ENCODE measurements around the gene STRN4.
A peak's percentile ranks its signal among the peaks of the same experiment; 100 is the strongest.

The STRN4 gene, protein sequence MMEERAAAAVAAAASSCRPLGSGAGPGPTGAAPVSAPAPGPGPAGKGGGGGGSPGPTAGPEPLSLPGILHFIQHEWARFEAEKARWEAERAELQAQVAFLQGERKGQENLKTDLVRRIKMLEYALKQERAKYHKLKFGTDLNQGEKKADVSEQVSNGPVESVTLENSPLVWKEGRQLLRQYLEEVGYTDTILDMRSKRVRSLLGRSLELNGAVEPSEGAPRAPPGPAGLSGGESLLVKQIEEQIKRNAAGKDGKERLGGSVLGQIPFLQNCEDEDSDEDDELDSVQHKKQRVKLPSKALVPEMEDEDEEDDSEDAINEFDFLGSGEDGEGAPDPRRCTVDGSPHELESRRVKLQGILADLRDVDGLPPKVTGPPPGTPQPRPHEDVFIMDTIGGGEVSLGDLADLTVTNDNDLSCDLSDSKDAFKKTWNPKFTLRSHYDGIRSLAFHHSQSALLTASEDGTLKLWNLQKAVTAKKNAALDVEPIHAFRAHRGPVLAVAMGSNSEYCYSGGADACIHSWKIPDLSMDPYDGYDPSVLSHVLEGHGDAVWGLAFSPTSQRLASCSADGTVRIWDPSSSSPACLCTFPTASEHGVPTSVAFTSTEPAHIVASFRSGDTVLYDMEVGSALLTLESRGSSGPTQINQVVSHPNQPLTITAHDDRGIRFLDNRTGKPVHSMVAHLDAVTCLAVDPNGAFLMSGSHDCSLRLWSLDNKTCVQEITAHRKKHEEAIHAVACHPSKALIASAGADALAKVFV

GRCh38 chr19:46746281-46747057 is at the start of gene STRN4:
Gene STRN4, minus strand, starts transcription at chr19:46746450. Its CDS starts 20 bp downstream, at chr19:46746430.
- DNase-seq (ENCODE audit: low read depth, low spot score), result no peak
- no peaks in the 10 kb centered on the region for H3K9me3 ChIP-seq (ENCODE audit: insufficient read depth, low read length)
- H3K4me3 ChIP-seq (ENCODE audit: insufficient read length, low read depth), result peak within 1 kb of the TSS; percentile 81
- TF ChIP-seq YY1 (IDR thresholded peaks at IDR 0.05; ENCODE audit: insufficient read depth, insufficient read length), result no peak
- TF ChIP-seq SUZ12 (IDR thresholded peaks at IDR 0.05; ENCODE audit: extremely low read depth, insufficient read depth, insufficient read length), result no peak
- TF ChIP-seq ZNF274 (IDR thresholded peaks at IDR 0.05; ENCODE audit: low read depth, low read length), result no peak
- no peaks in the 10 kb centered on the region for H3K27me3 ChIP-seq (ENCODE audit: insufficient read depth, insufficient read length)
- peak within 1 kb of the TSS; percentile 87 for H3K9ac ChIP-seq (ENCODE audit: insufficient read length, low read depth)
- peaks cover 41% of the 10 kb centered on the region for H3K36me3 ChIP-seq (ENCODE audit: insufficient read depth, insufficient read length, low read length)
- peaks cover 6% of the 10 kb centered on the region for H3K4me1 ChIP-seq (ENCODE audit: insufficient read depth, insufficient read length)

GRCh38 chr19:46791944-46792343 is 45.7 kb upstream of the STRN4 start:
- H3K9me3 ChIP-seq (ENCODE audit: insufficient read depth, low read length), result no peaks in the 10 kb centered on the region
- no peaks in the 10 kb centered on the region for H3K4me1 ChIP-seq (ENCODE audit: insufficient read depth, insufficient read length)
- no peak overlapping the region for H3K9ac ChIP-seq (ENCODE audit: insufficient read length, low read depth)
- H3K4me3 ChIP-seq (ENCODE audit: insufficient read length, low read depth), result no peak overlapping the region
- no peaks in the 10 kb centered on the region for H3K36me3 ChIP-seq (ENCODE audit: insufficient read depth, insufficient read length, low read length)
- DNase-seq (ENCODE audit: low read depth, low spot score), result no peak
- no peaks in the 10 kb centered on the region for H3K27me3 ChIP-seq (ENCODE audit: insufficient read depth, insufficient read length)
- TF ChIP-seq ZNF274 (IDR thresholded peaks at IDR 0.05; ENCODE audit: low read depth, low read length) (no peak), YY1 (IDR thresholded peaks at IDR 0.05; ENCODE audit: insufficient read depth, insufficient read length) (no peak), SUZ12 (IDR thresholded peaks at IDR 0.05; ENCODE audit: extremely low read depth, insufficient read depth, insufficient read length) (no peak)

- Histone ChIP-seq H3K36me3 (ENCODE audit: insufficient read depth, insufficient read length, low read length) (peaks cover 18% of the 10 kb centered on the region), H3K27me3 (ENCODE audit: insufficient read depth, insufficient read length) (no peaks in the 10 kb centered on the region), H3K9me3 (ENCODE audit: insufficient read depth, low read length) (no peaks in the 10 kb centered on the region), H3K9ac (ENCODE audit: insufficient read length, low read depth) (no peak overlapping the region), H3K4me3 (ENCODE audit: insufficient read length, low read depth) (no peak overlapping the region), H3K4me1 (ENCODE audit: insufficient read depth, insufficient read length) (peaks cover 9% of the 10 kb centered on the region)
- DNase-seq (ENCODE audit: low read depth, low spot score), result no peak
- no peak for TF ChIP-seq ZNF274 (IDR thresholded peaks at IDR 0.05; ENCODE audit: low read depth, low read length)
- TF ChIP-seq SUZ12 (IDR thresholded peaks at IDR 0.05; ENCODE audit: extremely low read depth, insufficient read depth, insufficient read length), result no peak
- TF ChIP-seq YY1 (IDR thresholded peaks at IDR 0.05; ENCODE audit: insufficient read depth, insufficient read length), result no peak
These were observed 43.1 kb upstream of the STRN4 start for GRCh38 chr19:46789371-46789770.

DNA sequence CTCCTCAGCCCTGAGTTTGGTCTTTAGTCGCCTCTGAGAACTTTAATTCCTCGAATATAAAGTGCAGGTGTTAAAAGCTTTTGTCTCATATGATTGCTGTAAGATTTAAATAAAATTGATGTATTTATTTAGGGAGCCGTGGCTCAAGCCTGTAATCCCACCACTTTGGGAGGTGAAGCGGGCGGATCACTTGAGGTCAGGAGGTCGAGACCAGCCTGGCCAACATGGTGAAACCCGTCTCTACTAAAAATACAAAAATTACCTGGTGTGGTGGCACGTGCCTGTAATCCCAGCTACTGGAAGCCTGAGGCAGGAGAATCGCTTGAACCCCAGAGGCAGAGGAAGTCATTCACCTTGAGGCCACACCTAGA is 42.7 kb upstream of the STRN4 start:
- peaks cover 12% of the 10 kb centered on the region for H3K4me1 ChIP-seq (ENCODE audit: insufficient read depth, insufficient read length)
- peaks cover 23% of the 10 kb centered on the region for H3K36me3 ChIP-seq (ENCODE audit: insufficient read depth, insufficient read length, low read length)
- no peak for DNase-seq (ENCODE audit: low read depth, low spot score)
- H3K4me3 ChIP-seq (ENCODE audit: insufficient read length, low read depth), result no peak overlapping the region
- no peak for TF ChIP-seq YY1 (IDR thresholded peaks at IDR 0.05; ENCODE audit: insufficient read depth, insufficient read length)
- TF ChIP-seq SUZ12 (IDR thresholded peaks at IDR 0.05; ENCODE audit: extremely low read depth, insufficient read depth, insufficient read length), result no peak
- TF ChIP-seq ZNF274 (IDR thresholded peaks at IDR 0.05; ENCODE audit: low read depth, low read length), result no peak
- H3K27me3 ChIP-seq (ENCODE audit: insufficient read depth, insufficient read length), result no peaks in the 10 kb centered on the region
- H3K9me3 ChIP-seq (ENCODE audit: insufficient read depth, low read length), result no peaks in the 10 kb centered on the region
- no peak overlapping the region for H3K9ac ChIP-seq (ENCODE audit: insufficient read length, low read depth)

DNA sequence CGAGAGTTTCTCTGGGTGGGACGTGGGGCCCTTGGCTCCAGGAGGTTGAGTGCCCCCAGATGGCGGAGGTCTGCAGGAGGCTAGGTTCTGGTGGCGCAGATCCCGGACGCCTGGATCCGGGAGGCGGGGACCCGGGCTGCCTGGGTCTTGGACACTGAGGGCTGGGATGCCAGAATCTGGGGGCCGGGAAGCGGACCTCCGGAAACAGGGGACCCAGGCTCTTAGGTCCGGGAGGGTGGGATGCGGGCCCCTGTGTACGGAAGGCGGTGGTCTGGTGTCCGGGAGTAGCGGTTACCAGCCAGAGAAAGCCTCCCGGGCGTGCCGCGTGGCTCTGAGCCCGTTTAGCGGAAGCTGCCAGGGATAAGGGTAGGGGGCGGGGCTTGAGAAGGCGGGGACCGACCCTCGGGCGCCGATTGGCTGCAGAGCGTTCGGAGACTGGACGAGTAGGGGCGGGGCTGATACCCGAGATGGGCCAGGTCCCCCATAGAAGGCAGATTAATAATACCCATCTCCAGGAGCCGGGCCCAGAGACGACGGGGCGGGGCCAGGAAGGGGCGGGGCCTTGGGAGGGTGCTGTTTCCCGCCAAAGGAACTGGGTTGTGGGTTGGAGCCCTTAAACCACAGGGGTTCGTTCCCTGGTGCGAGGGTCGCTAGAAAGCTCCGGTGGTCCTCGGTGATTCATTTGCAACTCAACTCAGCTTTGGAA is 42.2 kb upstream of the STRN4 start, which contains the start of gene SLC1A5:
Gene SLC1A5, minus strand, starts transcription at position 333 of the 706 bp plus-strand sequence. CDS start 629 bp downstream, outside the sequence.
- Histone ChIP-seq H3K36me3 (ENCODE audit: insufficient read depth, insufficient read length, low read length) (peaks cover 26% of the 10 kb centered on the region), H3K9me3 (ENCODE audit: insufficient read depth, low read length) (no peaks in the 10 kb centered on the region), H3K27me3 (ENCODE audit: insufficient read depth, insufficient read length) (no peaks in the 10 kb centered on the region), H3K4me1 (ENCODE audit: insufficient read depth, insufficient read length) (peaks cover 14% of the 10 kb centered on the region), H3K9ac (ENCODE audit: insufficient read length, low read depth) (peak within 1 kb of the TSS; percentile 97), H3K4me3 (ENCODE audit: insufficient read length, low read depth) (peak within 1 kb of the TSS; percentile 90)
- TF ChIP-seq YY1 (IDR thresholded peaks at IDR 0.05; ENCODE audit: insufficient read depth, insufficient read length) (no peak), ZNF274 (IDR thresholded peaks at IDR 0.05; ENCODE audit: low read depth, low read length) (no peak), SUZ12 (IDR thresholded peaks at IDR 0.05; ENCODE audit: extremely low read depth, insufficient read depth, insufficient read length) (no peak)
- peak; percentile 93 for DNase-seq (ENCODE audit: low read depth, low spot score)
